HG03432 (cell line): ENCODE measurements around the gene SFT2D2.
A peak's percentile ranks its signal among the peaks of the same experiment; 100 is the strongest.
"Not testable (repeated sequence)": the region's sequence is repeated elsewhere in the genome, so short reads cannot be mapped to it uniquely, and the experiment has no call there.

Source experiments
- ATAC-seq: cut with Tn5 transposase; IDR thresholded peaks from one replicate; pipeline ENCODE4 v1.9.1; 2021; ENCODE audit warnings: mild to moderate bottlenecking, moderate library complexity; ENCODE audit not compliant: unreplicated experiment

Gene SFT2D2

DNA sequence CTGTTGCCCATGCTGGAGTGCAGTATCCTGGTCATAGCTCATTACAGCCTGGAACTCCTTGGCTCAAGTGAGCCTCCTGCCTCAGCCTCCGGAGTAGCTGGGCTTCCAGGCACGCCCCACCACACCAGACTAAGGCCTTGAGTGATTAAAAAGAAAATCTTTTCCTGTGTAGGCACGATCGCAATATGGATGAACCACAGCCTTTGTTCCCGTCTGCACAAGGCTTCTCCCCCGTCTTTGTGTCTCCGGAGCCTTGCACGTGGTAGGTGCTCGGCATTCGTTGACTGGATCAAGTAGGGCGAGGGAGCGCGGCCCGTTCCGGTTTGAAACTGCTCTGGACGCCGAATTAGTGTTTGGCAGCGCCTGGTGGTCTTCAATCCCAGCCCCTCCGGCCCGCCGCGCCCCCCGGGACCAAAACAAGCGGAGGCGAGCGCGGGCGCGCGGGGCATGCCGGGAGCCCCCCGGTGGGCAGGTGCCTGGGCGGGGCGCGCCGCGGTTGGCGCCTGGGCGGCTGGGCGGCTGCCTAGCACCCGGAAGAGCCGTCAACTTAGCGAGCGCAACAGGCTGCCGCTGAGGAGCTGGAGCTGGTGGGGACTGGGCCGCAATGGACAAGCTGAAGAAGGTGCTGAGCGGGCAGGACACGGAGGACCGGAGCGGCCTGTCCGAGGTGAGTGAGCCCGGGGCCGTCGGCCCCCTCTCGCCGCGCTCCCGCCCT lies at the start of gene SFT2D2:
Gene SFT2D2, plus strand, starts transcription at position 529 of the 715 bp plus-strand sequence. Its CDS starts 76 bp downstream, at position 605.
- ATAC-seq: peak; percentile 85

DNA sequence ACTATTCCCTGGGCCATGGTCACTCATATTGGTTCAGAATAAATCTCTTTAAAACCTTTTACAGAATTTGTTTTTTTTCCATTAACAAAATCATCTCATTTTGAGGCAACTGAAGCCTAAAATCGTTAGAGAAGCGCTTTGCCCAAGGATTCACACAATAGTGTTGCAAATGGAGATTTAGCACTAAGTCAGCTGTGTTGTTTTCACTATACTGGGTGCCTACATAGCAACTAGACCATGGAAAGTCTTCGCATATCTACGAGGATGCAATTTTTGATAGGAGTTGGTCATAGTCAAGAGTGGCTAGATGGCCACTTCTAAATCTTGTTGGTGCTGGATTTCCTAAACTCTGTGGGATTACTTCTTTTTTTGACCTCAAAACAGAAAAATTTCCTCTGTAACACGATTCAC lies 47.6 kb upstream of the SFT2D2 start:
- no peak for ATAC-seq

DNA sequence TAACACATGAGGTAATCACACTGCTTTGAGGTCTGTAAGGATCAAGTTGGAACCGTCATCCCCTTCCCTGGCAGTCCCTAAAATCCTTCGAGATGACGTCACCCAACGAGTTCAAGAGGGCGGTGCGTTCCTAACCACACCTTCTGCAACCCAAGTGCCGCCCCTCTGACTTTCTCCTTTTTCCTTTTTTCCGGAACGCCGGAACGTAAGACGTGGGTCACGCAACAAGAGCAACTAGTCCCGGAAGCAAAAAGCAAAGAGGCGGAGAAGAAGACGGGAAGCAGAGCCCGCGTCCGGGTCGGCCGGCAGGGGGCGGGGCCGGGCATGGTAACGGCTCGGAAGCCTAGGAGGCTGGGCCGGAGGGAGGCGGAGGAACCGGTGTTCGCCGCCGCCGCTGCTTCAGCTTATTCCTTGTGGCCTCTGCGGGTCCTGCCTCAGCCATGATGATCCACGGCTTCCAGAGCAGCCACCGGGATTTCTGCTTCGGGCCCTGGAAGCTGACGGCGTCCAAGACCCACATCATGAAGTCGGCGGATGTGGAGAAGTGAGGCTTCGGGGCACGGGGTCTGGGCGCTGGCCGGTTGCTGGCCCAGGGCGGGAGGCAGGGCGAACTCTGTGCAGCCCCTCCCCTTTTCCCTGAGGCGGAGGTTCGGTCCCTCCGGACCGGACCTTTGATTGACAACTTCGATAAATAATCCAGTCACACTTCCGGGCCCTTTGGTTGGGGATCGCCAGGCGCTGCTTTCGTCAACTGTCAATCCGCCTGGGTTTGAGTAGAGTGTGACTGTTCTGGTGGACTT lies 47.0 kb upstream of the SFT2D2 start, which contains the start of gene TIPRL:
Gene TIPRL, plus strand, starts transcription at position 325 of the 800 bp plus-strand sequence. Its CDS starts 116 bp downstream, at position 441.
- ATAC-seq: peak; percentile 95

DNA sequence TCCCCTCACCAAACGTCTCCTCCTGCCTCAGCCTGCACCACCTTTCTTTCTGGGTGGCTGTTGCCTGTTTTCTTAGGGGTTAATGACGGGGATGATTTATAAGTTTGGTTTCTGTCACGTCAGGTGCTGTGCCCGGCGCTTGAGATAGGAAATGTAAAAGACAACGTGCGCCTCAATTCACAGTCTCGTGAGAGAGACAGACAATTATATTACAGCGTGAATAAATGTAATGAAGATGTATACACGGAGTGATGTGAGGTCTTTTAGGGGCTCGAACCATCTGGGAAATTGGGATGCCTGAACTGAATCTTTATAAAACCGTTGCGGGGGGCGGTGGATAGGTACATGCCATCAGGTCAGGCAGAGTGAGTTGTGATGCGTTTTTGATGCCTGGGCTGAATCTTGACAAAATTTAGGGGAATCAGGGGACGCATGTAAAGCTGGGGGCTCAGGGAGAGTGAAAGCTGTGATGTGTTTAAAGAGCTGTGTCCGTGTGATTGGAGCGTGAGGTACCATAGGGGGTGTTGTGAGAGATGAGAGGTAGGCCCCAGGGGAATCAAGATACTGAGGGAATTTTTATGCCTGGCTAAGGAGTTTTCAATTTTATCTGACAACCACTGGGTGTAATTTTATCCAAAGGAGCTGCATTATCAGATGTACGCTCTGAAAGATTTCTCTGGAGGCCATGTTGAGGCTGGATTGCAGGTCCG lies 46.2 kb upstream of the SFT2D2 start:
- ATAC-seq: no peak

DNA sequence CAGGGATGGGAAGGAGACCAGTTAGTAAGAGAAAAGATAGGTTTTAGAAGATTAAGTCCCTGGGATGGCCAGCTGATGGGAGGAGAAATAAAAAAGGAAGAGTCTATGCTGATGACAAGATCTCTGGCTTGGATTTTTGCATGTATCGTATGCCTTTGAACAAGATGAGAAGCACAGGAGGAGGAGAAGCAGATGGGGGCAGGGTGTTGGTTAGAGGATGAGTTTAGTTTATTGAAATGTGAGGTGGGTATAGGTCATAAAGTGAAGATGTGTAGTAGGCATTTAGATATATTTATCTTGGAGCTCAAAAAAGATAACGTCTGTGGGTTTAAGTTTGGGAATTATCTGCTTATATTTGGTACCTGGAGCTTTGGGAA lies 45.7 kb upstream of the SFT2D2 start:
- no peak for ATAC-seq

DNA sequence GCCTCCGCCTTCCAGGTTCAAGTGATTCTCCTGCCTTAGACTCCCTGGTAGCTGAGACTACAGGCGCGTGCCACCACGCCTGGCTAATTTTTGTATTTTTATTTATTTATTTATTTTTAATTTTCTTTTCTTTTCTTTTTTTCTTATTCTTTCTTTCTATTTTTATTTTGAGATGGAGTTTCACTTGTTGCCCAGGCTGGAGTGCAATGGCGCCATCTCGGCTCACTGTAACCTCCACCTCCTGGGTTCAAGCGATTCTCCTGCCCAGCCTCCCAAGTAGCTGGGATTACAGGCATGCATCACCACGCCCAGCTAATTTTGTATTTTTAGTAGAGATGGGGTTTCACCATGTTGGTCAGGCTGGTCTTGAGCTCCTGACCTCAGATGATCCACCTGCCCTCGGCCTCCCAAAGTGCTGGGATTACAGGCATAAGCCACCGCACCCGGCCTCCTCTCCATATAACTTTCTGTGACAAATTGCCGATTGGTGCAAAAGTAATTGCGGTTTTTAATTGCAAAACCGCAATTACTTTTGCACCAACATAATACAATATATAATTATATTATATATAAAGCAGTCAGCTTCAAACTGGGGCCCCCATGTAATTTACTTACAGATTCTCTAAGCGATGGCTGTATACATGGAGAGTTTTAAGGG lies 44.6 kb upstream of the SFT2D2 start:
- not testable (repeated sequence) for ATAC-seq

DNA sequence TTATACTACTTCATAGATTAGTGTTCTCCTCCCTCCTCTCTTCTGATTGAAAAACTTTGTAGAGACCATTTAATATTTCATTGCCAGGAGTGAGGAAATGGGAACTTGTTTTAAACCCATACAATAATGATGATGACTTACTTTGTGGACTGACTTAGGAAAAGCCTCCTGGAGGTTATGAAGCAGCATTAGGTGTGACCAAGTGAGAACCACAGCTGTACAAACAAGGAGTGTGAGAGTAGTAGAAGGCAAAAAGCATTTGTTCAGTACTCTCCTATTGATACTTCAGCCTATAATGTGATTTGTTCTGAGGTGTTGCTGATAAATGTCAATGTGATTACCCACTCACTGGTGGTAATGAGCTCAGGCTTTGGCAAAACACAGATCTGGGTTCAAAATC lies 38.6 kb upstream of the SFT2D2 start:
- no peak for ATAC-seq

DNA sequence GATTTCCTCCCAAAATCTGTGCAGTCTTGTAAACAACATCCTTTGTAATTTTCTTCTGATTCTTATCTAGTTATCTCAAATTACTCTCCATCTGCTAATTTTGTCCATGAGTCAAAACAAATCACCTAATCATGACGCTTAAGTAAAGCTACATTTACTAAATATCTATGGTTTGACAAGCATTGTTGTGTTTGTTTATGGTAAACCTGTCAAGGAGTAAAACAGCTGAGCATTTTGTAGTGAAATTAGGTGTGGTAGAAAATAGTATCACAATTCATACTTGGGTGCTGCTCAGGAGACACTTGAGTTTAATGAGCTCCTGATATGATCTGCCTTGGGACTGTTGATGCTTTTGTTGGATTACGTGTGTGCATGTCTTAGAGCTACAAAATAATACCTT lies 35.4 kb upstream of the SFT2D2 start:
- ATAC-seq: no peak

DNA sequence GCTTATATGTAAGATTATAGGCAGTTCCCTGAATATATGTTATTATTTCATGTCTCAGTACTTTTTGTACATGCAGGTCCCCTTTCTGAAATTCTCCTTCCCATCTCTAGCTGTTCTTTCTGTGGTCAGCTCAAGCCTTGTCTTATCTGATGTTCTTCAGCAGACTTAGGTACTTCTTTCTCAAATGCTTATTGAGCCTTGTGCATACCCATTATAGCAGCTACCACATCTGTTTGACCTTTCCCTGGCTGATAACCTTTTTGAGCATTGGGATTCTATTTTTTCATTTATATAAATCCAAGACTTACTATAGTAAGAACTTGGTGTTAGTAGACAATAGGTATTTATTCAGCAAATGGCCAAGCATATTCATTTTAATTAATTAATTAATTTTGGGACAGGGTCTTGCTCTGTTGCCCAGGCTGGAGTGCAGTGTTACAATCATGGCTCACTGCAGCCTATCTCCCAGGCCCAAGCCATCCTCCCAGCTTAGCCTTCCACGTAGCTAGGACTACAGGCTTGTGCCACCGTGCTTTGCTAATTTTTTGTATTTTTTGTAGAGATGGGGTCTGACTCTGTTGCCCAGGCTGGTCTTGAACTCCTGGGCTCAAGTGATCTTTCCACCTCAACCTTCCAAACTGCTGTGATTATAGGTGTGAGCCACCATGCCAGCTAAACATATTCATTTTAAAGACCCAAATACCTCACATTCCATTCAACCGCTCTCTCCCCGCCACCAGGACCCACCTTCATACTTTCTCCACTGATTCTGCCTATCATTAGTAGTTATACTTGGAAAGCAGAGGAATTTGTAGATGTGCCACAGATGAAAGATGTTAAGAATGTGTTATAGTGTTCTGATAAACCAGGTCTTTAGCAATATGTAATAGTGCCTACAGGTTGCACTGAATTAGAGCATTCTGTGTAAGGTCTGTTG lies 30.3 kb upstream of the SFT2D2 start:
- ATAC-seq: no peak

DNA sequence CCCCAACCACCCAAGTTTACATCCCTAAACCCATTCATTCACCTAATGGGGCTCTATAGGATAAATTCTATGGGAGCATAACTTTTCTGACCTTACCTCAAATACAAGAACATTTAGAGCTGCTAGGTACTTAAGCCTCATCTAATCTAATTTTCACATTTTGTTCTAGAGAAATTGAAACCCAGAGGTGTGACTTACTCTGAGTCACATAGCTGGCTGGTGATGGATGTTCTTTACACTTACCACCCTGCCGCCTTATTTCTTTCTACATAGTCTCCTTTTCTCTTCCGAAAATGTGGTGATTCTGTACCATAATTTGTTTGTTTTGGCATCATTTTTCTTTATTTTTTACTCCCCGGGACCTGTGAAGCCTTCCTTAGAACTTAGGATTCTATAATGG lies 26.7 kb upstream of the SFT2D2 start:
- ATAC-seq: no peak

DNA sequence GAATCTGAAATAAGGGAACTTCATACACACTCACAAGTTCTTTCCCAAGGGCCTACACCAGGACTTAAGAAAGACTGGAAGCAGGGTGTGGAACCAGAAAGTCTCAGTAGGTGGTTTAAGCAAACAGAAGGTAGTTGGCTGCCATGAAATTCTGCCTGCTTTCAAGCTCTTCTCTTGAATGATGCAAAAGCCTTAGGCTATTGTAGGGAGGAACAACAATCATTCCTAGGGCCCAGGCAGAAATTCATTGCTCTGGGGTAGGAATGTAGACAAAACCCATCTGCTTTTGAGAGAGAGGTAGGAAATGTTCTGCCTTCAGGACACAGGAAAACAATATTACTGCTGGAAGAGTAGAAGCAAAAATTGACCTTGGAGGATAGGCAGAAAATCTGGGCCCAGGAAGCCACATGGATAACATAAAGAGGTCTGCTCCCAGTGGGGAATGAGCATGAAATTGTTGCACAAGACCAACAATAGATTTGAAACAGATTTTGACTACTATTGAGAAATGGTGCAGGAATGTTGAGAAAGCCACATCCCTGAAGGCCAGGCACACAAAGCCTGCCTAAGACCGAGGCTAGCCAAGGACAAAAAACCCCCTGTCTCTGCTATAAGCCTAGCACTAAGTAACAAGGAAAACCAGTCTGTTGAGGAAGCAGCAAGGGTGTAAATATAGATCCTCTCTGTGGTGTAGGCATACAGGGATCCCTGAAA lies 22.7 kb upstream of the SFT2D2 start:
- ATAC-seq: no peak

DNA sequence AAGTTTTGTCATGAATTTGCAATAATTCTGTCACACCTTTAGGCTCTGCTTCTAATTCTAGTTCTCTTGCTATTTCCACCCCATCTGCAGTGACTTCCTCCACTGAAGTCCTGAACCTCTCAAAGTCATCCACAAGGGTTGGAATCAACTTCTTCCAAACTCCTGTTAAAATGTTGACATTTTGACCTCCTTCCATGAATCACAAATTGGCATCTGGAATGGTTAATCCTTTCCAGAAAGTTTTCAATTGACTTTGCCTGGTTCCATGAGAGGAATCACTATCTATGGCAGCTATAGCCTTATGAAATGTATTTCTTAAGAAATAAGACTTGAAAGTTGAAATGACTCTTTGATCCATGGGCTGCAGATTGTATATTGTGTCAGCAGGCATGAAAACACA lies 19.7 kb upstream of the SFT2D2 start:
- ATAC-seq: no peak

DNA sequence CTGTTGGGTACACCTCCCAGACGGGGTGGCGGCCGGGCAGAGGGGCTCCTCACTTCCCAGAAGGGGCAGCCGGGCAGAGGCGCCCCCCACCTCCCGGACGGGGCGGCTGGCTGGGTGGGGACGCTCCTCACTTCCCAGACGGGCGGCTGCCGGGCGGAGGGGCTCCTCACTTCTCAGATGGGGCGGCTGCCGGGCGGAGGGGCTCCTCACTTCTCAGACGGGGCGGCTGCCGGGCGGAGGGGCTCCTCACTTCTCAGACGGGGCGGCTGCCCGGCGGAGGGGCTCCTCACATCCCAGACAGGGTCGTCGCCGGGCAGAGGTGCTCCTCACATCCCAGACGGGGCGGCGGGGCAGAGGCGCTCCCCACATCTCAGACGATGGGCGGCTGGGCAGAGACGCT lies 18.1 kb upstream of the SFT2D2 start:
- not testable (repeated sequence) for ATAC-seq

DNA sequence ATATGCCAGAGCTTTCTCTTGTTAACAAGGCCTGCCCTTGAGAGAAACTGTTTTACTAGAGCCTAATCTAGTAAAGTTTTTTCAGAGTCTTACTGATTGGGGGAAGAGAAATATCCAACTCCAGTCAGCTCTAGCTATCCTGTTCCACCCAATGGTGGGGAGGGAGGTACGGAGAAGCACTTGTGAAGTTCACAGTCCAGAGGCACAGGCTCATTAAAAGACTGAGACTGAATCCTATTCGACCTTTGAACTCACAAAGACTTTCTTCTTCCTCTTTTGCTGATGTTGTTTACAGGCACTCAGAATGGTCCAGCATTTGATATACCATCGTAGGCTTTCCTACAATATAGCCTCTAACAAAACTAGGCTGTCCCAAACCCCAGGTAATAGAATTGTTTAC lies 15.5 kb upstream of the SFT2D2 start:
- no peak for ATAC-seq

DNA sequence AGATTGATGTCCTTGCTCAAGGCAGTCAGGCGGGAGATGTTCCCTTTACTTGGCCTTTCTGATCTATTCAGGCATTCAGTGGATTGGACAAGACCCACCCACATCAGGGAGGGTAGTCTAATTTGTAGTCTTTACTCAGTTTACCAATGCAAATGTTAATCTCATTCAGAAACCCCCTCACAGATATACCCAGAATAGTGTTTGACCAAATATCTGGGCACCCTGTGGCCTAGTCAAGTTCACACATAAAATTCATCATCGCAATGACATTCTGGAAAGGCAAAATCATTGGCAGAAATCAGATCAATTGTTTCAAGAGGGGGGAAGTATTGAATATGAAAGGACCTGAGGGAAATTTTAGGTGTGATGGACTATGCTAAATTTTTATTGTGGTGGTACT lies 12.5 kb upstream of the SFT2D2 start:
- no peak for ATAC-seq

DNA sequence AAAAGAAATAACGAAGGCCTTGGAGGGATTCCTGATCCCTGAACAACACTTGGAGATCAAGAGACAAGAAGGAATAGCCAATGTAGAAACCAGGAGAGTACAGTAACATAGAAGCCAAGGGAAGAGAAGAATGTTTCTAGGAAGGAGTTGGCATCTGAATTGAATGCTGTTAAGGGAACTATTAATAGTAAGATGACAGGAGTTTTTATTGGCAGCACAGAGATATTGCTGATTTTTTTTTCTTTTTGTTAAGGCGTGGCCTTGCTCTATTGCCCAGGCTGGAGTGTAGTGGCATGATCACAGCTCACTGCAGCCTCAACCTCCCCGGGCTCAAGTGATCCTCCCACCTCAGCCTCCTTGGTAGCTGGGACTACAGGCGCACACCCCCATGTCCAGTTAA lies 9.6 kb upstream of the SFT2D2 start:
- ATAC-seq: no peak

DNA sequence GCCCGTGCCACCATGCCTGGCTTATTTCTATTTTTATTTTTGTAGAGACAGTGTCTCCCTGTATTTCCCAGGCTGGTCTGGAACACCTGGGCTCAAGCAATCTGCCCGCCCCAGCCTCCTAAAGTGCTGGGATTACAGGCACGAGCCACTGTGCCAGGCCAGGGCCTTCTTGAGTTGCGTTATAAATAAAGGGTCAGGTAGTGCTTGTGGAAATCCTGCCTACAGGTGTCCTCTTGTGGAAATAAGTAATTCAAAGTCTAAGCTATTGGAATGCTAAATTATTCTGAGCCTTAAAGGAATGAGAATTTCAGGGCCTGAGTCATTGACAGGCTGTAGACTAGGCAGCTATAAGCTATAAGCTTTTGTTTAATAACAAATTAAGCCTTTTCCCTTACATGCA lies 8.1 kb upstream of the SFT2D2 start:
- no peak for ATAC-seq

DNA sequence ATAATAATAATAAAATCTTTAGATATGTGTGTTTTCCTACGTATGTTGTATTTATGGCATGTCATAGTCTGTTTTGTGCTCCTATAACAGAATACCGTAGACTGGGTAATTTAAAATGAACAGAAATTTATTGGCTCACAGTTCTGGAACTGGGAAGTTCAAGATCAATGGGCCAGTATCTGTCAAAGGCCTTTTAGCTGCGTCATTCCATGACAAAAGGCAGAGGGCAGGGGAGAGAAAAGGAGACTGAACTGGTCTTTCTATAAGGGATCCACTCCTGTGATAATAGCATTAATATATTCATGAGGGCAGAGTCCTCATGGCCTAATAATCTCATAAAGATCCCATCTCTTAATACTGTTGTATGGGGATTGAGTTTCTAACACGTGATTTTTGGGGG lies 7.1 kb upstream of the SFT2D2 start:
- ATAC-seq: no peak

DNA sequence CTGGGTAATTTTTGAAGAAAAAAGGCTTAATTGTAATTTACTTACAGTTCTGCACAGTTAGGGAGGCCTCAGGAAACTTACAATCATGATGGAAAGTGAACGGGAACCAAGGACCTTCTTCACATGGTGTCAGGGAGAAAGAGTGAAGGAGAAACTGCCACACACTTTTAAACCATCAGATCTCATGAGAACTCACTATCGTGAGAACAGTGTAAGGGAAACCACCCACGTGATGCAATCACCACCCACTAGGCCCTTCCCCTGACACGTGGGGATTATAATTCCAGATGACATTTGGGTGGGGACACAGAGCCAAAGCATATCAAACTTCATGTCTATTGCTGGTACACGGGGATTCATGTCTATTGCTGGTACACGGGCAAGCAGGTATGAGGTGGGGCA lies 5.3 kb upstream of the SFT2D2 start:
- no peak for ATAC-seq
